ENCODE data around the gene PIP5KL1.
"Not testable (repeated sequence)": the region's sequence is repeated elsewhere in the genome, so short reads cannot be mapped to it uniquely, and the experiment has no call there.

The PIP5KL1 gene

GRCh38 chr9:127892831-127893230 is 37.7 kb downstream of the PIP5KL1 start:
- H3K36me3 ChIP-seq (ENCODE audit: control insufficient read depth in 1 of 2, insufficient read depth in 2 of 2, low read length in 2 of 2) = peaks cover 37 to 63% of the 10 kb centered on the region in 2 donors
- H3K27me3 ChIP-seq (ENCODE audit: low read depth, low read length) = no peaks in the 10 kb centered on the region
- no peak overlapping the region for H3K4me3 ChIP-seq (ENCODE audit: low read depth in 1 of 2, low read length in 2 of 2)
- peaks cover 0 to 17% of the 10 kb centered on the region in 2 donors for H3K4me1 ChIP-seq (ENCODE audit: control insufficient read depth in 1 of 2, insufficient read depth in 2 of 2, low read length in 2 of 2)
- H3K9me3 ChIP-seq (ENCODE audit: control insufficient read depth in 1 of 2, low read length in 2 of 2) = no peaks in the 10 kb centered on the region
- H3K27ac ChIP-seq (ENCODE audit: low read length) = no peak overlapping the region

GRCh38 chr9:127890053-127890452 is 40.5 kb downstream of the PIP5KL1 start:
- peaks cover 31 to 76% of the 10 kb centered on the region in 2 donors for H3K36me3 ChIP-seq (ENCODE audit: control insufficient read depth in 1 of 2, insufficient read depth in 2 of 2, low read length in 2 of 2)
- no peak overlapping the region for H3K27ac ChIP-seq (ENCODE audit: low read length)
- no peak overlapping the region for H3K4me3 ChIP-seq (ENCODE audit: low read depth in 1 of 2, low read length in 2 of 2)
- peaks cover 0 to 4% of the 10 kb centered on the region in 2 donors for H3K4me1 ChIP-seq (ENCODE audit: control insufficient read depth in 1 of 2, insufficient read depth in 2 of 2, low read length in 2 of 2)
- H3K9me3 ChIP-seq (ENCODE audit: control insufficient read depth in 1 of 2, low read length in 2 of 2) = no peaks in the 10 kb centered on the region
- H3K27me3 ChIP-seq (ENCODE audit: low read depth, low read length) = no peaks in the 10 kb centered on the region

- peaks cover 12 to 63% of the 10 kb centered on the region in 2 donors for H3K36me3 ChIP-seq (ENCODE audit: control insufficient read depth in 1 of 2, insufficient read depth in 2 of 2, low read length in 2 of 2)
- no peaks in the 10 kb centered on the region for H3K27me3 ChIP-seq (ENCODE audit: low read depth, low read length)
- H3K27ac ChIP-seq (ENCODE audit: low read length) = no peak overlapping the region
- H3K4me1 ChIP-seq (ENCODE audit: control insufficient read depth in 1 of 2, insufficient read depth in 2 of 2, low read length in 2 of 2) = peaks cover 0 to 7% of the 10 kb centered on the region in 2 donors
- H3K9me3 ChIP-seq (ENCODE audit: control insufficient read depth in 1 of 2, low read length in 2 of 2) = no peaks in the 10 kb centered on the region
- H3K4me3 ChIP-seq (ENCODE audit: low read depth in 1 of 2, low read length in 2 of 2) = no peak overlapping the region
Observed at GRCh38 chr9:127887792-127888191, 42.8 kb downstream of the PIP5KL1 start.

DNA sequence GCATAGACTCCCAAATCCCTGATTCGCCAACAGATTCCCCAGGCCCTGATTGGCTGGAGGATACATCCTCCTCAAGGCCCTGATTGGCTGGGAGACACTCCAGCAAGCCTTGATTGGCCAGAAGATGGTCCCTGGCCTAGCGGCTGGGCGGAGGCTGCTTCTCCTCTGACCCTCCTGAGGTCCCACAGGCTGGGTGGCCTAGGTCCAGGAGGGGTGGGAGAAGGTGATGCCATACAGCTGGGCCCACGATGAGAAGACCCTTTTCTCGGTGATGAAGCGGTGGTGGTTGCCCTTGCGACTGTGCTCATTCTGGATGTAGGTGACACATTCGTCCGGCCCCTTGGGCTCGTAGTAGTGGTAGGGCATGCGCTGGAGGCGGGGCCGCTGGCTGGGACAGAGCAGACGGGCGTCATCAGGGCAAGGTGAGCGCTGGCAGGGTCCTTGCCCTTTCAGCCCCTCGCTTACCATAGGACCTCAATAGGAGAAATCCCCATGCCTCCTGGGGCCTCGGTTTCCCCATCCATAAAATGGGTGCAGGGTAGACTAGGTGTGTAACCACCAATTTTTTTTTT is 44.1 kb downstream of the PIP5KL1 start:
- H3K4me3 ChIP-seq (ENCODE audit: low read depth in 1 of 2, low read length in 2 of 2) = no peak overlapping the region
- H3K27ac ChIP-seq (ENCODE audit: low read length) = no peak overlapping the region
- H3K9me3 ChIP-seq (ENCODE audit: control insufficient read depth in 1 of 2, low read length in 2 of 2) = no peaks in the 10 kb centered on the region
- peaks cover 0 to 7% of the 10 kb centered on the region in 2 donors for H3K4me1 ChIP-seq (ENCODE audit: control insufficient read depth in 1 of 2, insufficient read depth in 2 of 2, low read length in 2 of 2)
- no peaks in the 10 kb centered on the region for H3K27me3 ChIP-seq (ENCODE audit: low read depth, low read length)
- peaks cover 12 to 54% of the 10 kb centered on the region in 2 donors for H3K36me3 ChIP-seq (ENCODE audit: control insufficient read depth in 1 of 2, insufficient read depth in 2 of 2, low read length in 2 of 2)

- Histone ChIP-seq H3K27me3 (ENCODE audit: low read depth, low read length) (no peaks in the 10 kb centered on the region), H3K27ac (ENCODE audit: low read length) (no peak overlapping the region), H3K36me3 (ENCODE audit: control insufficient read depth in 1 of 2, insufficient read depth in 2 of 2, low read length in 2 of 2) (peaks cover 12 to 46% of the 10 kb centered on the region in 2 donors), H3K4me1 (ENCODE audit: control insufficient read depth in 1 of 2, insufficient read depth in 2 of 2, low read length in 2 of 2) (peaks cover 0 to 7% of the 10 kb centered on the region in 2 donors), H3K4me3 (ENCODE audit: low read depth in 1 of 2, low read length in 2 of 2) (no peak overlapping the region), H3K9me3 (ENCODE audit: control insufficient read depth in 1 of 2, low read length in 2 of 2) (no peaks in the 10 kb centered on the region)
Observed at GRCh38 chr9:127885508-127886281, 44.9 kb downstream of the PIP5KL1 start.

DNA sequence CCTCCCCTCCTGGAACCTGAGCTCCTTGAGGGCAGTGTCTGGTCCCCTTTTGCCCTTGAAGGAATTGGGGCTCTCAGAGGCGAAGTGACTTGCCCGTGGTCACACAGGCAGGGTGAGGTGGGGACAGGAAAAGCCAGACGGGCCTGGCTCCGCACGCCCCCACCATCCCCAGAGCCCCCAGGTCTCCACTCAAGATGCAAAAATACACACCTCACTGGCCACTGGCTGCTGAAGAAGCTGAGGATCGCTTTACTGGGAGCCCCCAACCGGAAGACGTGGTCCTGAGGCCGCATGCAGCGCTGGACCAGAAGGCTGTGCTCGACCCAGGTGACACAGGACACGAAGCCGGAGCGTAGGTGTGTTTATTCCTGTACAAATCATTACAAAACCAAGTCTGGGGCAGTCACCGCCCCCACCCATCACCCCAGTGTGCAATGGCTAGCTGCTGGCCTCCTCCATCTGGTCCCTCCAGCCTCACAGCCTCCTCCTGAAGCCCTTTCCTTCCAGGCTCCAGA is 45.5 kb downstream of the PIP5KL1 start:
- Histone ChIP-seq H3K27ac (ENCODE audit: low read length) (no peak overlapping the region), H3K36me3 (ENCODE audit: control insufficient read depth in 1 of 2, insufficient read depth in 2 of 2, low read length in 2 of 2) (peaks cover 8 to 40% of the 10 kb centered on the region in 2 donors)

GRCh38 chr9:127884427-127884911 is 46.1 kb downstream of the PIP5KL1 start:
- Histone ChIP-seq H3K4me3 (ENCODE audit: low read depth in 1 of 2, low read length in 2 of 2) (no peak overlapping the region), H3K27me3 (ENCODE audit: low read depth, low read length) (no peaks in the 10 kb centered on the region), H3K36me3 (ENCODE audit: control insufficient read depth in 1 of 2, insufficient read depth in 2 of 2, low read length in 2 of 2) (peaks cover 6 to 36% of the 10 kb centered on the region in 2 donors), H3K9me3 (ENCODE audit: control insufficient read depth in 1 of 2, low read length in 2 of 2) (no peaks in the 10 kb centered on the region), H3K4me1 (ENCODE audit: control insufficient read depth in 1 of 2, insufficient read depth in 2 of 2, low read length in 2 of 2) (peaks cover 0 to 7% of the 10 kb centered on the region in 2 donors), H3K27ac (ENCODE audit: low read length) (no peak overlapping the region)

More for the DNA sequence above, 45.5 kb downstream of the PIP5KL1 start:
- Histone ChIP-seq H3K4me3 (ENCODE audit: low read depth in 1 of 2, low read length in 2 of 2) (no peak overlapping the region), H3K4me1 (ENCODE audit: control insufficient read depth in 1 of 2, insufficient read depth in 2 of 2, low read length in 2 of 2) (peaks cover 0 to 7% of the 10 kb centered on the region in 2 donors), H3K27me3 (ENCODE audit: low read depth, low read length) (no peaks in the 10 kb centered on the region), H3K9me3 (ENCODE audit: control insufficient read depth in 1 of 2, low read length in 2 of 2) (no peaks in the 10 kb centered on the region)

- no peak overlapping the region for H3K4me3 ChIP-seq (ENCODE audit: low read depth in 1 of 2, low read length in 2 of 2)
- peaks cover 0 to 7% of the 10 kb centered on the region in 2 donors for H3K4me1 ChIP-seq (ENCODE audit: control insufficient read depth in 1 of 2, insufficient read depth in 2 of 2, low read length in 2 of 2)
- peaks cover 6 to 36% of the 10 kb centered on the region in 2 donors for H3K36me3 ChIP-seq (ENCODE audit: control insufficient read depth in 1 of 2, insufficient read depth in 2 of 2, low read length in 2 of 2)
- H3K9me3 ChIP-seq (ENCODE audit: control insufficient read depth in 1 of 2, low read length in 2 of 2) = no peaks in the 10 kb centered on the region
- H3K27me3 ChIP-seq (ENCODE audit: low read depth, low read length) = no peaks in the 10 kb centered on the region
- no peak overlapping the region for H3K27ac ChIP-seq (ENCODE audit: low read length)
Observed at GRCh38 chr9:127883959-127884358, 46.6 kb downstream of the PIP5KL1 start.

DNA sequence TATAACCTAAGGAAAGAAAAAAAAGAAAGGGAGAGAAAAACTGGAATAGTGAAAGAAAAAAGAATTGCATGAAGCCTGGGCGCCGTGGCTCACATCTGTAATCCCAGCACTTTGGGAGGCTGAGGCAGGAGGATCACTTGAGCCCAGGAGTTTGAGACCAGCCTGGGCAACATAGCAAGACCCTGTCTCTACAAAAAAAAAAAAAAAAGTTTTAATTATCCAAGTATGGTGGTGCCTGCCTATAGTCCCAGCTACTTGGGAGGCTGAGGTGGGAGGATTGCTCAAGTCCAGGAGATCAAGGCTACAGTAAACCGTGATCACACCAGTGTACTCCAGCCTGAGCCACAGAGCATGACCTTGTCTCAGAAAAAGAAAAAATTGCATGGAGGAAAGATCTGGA is 48.9 kb downstream of the PIP5KL1 start:
- H3K4me1 ChIP-seq (ENCODE audit: control insufficient read depth in 1 of 2, insufficient read depth in 2 of 2, low read length in 2 of 2) = peaks cover 6 to 19% of the 10 kb centered on the region in 2 donors

DNA sequence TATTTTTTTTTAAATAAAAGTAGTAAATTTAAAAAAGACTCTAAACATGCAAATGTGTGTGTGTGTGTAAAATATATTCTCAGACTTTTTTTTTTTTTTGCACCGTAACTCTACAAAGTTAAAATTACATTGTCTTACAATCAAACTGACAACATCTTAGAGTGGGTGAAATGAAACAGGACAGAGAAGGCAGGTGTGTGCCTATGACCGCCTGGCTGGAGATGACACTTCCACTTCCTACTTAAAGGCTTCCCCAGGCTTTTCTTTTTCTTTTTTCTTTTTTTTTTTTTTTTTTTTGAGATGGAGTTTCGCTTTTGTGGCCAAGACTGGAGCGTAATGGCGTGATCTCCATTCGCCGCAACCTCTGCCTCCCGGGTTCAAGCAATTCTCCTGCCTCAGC is 50.4 kb downstream of the PIP5KL1 start:
- Histone ChIP-seq H3K36me3 (ENCODE audit: control insufficient read depth in 1 of 2, insufficient read depth in 2 of 2, low read length in 2 of 2) (peaks cover 0 to 10% of the 10 kb centered on the region in 2 donors), H3K27me3 (ENCODE audit: low read depth, low read length) (no peaks in the 10 kb centered on the region), H3K4me1 (ENCODE audit: control insufficient read depth in 1 of 2, insufficient read depth in 2 of 2, low read length in 2 of 2) (peaks cover 6 to 31% of the 10 kb centered on the region in 2 donors), H3K27ac (ENCODE audit: low read length) (no peak overlapping the region), H3K4me3 (ENCODE audit: low read depth in 1 of 2, low read length in 2 of 2) (no peak overlapping the region), H3K9me3 (ENCODE audit: control insufficient read depth in 1 of 2, low read length in 2 of 2) (no peaks in the 10 kb centered on the region)

More for the DNA sequence above, 48.9 kb downstream of the PIP5KL1 start:
- H3K27ac ChIP-seq (ENCODE audit: low read length); H3K4me3 ChIP-seq (ENCODE audit: low read depth in 1 of 2, low read length in 2 of 2); H3K27me3 ChIP-seq (ENCODE audit: low read depth, low read length); H3K9me3 ChIP-seq (ENCODE audit: control insufficient read depth in 1 of 2, low read length in 2 of 2): not testable (repeated sequence)
- peaks cover 3 to 24% of the 10 kb centered on the region in 2 donors for H3K36me3 ChIP-seq (ENCODE audit: control insufficient read depth in 1 of 2, insufficient read depth in 2 of 2, low read length in 2 of 2)

GRCh38 chr9:127878652-127879390 is 51.8 kb downstream of the PIP5KL1 start:
- no peaks in the 10 kb centered on the region for H3K9me3 ChIP-seq (ENCODE audit: control insufficient read depth in 1 of 2, low read length in 2 of 2)
- peaks cover 11 to 41% of the 10 kb centered on the region in 2 donors for H3K4me1 ChIP-seq (ENCODE audit: control insufficient read depth in 1 of 2, insufficient read depth in 2 of 2, low read length in 2 of 2)
- H3K27me3 ChIP-seq (ENCODE audit: low read depth, low read length) = no peaks in the 10 kb centered on the region
- H3K4me3 ChIP-seq (ENCODE audit: low read depth in 1 of 2, low read length in 2 of 2) = no peak overlapping the region
- H3K36me3 ChIP-seq (ENCODE audit: control insufficient read depth in 1 of 2, insufficient read depth in 2 of 2, low read length in 2 of 2) = no peaks in the 10 kb centered on the region
- H3K27ac ChIP-seq (ENCODE audit: low read length) = no peak overlapping the region

Data from muscle layer of duodenum (tissue), 2 donors.